HG03432 (cell line): Measurements from ENCODE around the gene C10orf120.

Source experiments
- ATAC-seq: cut with Tn5 transposase; IDR thresholded peaks from one replicate; pipeline ENCODE4 v1.9.1; 2021; ENCODE audit warnings: mild to moderate bottlenecking, moderate library complexity; ENCODE audit not compliant: unreplicated experiment

C10orf120 gene

DNA sequence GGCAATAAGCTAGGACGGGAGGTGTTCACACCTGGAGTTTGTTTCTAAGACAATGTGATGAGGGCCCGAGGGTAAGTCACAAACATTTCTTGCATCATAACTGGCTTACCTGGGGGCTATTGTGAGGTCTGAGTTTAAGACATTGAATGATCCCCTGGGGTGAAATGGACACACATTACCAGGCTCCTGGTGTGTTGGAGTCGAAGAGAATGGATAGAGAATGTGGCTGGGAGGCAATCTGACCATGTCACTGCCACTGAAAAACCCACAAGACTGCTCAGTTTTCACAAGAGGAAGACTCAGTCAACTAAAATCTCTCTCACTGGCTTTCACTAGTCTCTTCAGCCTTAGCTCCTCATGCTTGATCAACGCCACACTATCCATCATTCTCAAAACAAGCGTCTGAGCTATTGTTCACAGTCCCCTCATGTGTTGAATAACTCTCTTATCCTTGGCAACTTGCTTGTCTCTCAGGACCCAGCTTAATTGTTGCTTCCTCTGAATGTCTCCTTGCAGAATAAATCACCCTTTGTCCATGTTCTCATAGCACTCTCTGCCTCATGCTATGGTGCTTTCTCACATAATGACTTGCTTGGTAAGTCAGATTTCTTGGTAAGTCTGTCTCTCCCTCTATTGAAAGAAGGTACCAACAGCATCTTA is at the start of gene C10orf120:
TSS of gene C10orf120 (minus strand) at position 51 of the 660 bp plus-strand sequence. CDS start 56 bp downstream, outside the sequence.
- no peak for ATAC-seq

DNA sequence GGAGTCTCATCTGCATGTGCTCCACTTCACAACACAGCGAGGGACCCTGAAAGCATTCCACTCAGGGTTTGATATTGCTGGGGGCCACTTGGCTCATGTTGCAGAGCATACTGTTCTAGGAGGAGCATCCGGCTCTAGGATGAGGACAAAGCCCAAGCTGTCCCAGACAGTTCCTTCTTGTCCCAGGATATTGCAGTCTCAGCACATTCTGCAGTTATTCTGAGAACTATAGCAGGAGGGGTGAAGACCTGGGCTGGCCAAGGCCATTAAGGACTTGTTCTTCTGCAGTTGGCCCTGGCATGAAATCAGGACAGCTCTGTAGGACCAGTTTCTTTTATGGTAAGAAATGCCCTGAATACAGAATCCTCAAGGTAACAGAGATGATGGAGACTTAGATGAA is 48.9 kb upstream of the C10orf120 start:
- no peak for ATAC-seq

DNA sequence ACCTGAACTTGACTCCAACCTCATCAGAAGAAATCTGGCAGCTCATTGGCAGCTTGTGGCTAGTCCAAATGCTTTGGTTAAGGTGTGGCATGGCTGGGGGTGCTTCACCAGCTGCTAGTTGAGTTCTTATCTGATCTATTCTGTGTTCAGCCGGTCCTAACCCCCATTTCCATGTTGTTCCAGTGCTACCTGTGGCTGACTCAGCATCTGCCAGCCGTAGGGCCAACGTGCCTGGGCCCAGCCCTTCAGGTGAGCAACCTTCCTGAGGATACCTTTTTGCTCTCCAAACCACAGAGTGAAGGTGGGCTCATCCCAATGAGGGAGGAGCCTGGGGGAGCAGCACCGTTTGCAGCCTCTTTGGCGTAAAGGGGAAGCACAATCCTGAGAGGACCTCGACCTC is 46.8 kb upstream of the C10orf120 start:
- no peak for ATAC-seq

DNA sequence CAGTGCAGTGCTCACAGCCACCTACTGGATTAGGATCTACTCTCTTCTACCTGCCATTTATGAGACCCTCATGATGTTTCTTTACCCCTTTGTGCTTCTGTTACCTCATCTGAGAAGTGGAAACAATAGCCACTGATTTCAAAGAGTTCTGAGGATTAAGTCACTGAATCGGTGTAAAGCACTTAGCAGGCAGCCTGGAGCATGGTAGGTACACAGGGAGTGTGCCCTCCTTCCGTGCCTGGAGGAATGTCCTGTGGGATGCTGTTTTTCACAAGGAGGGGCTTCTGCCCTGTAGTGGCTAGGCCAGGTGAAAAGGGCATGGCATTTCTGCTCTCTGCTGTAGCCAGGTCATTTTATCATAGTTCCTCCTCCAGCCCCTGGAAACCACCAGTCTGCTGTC is 44.6 kb upstream of the C10orf120 start:
- ATAC-seq = no peak

DNA sequence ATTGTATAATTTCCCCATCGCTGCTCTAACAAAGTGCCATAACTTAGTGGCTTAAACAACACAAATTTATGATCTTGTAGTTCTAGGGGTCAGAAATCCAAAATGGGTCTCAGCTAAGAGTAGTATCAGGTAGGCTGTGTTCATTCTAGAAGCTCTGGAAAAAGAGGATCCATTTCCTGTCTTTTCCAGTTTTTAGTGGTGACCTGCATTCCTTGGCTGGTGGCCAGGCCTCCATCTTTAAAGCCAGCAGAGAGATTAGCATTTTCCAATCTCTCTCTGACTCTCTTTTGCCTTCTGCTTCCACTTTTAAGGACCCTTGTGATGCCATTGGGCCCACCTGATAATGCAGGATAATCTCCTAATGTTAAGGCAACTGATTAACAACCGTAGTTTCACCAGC is 41.0 kb upstream of the C10orf120 start:
- no peak for ATAC-seq

DNA sequence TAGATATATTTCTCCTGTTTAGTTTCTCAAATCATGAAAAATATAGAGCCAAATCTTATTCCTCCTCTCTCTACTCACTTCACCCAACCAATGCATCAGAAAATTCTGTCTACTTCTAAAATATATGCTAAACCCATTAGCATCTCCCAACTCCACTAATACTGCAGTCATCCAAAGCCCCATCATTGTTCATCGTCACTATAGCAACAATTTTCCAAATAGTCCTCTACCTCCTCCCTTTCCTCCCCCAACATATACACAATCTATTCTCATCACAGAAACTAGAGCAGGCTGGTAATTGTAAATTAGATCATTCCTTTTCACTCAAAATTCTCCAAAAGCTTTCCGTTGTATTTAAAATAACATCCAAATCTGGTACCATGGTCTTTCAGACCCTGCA is 38.4 kb upstream of the C10orf120 start:
- ATAC-seq = no peak

DNA sequence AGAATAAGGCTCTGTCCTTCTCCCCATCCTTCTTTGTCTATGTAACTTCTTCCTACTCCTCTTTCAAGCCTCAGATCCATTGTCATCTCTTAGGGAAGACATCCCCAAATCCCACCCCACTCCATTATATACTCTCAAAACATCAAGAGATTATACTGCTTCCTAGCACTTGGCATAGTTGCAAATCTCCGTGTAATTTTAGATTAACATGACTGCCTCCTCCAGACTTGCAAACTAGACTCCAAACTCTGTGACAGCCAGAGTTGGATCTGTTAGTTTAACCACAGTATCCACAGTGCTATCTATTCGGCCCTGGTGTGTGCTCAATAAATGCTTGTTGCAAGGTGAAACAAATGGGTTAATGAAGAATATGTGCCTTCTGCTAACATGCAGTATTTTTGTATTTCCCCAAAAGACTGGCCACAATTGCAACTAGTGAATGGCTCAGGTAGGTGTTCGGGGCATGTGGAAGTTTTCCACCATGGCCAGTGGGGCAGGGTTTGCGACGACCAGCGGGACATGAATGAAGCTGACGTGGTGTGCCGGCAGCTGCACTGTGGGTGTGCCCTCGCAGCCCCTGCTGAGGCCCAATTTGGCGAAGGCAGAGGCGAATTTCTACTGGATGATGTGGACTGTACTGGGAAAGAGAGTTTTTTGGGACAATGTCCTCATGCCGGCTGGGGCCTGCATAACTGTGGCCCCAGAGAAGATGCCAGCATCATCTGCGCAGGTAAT is 34.5 kb upstream of the C10orf120 start:
- no peak for ATAC-seq

DNA sequence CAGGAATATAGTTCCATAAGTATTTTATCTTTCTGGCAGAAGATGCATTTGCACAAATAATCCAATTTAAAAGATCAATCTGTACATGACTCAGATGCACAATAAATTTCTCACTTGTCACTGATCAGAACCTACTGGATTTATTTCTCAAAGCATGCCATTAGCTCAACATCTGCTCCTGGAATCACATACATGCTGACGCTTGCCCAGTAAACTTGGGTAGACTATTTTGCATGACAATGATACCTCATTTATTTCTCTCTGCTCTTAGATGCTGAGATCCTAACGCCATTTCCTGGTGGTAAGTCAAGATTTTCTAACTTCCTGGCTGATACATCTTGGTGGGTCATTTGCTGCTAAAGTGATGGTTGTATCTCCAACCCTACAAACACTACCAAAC is 33.8 kb upstream of the C10orf120 start:
- no peak for ATAC-seq

DNA sequence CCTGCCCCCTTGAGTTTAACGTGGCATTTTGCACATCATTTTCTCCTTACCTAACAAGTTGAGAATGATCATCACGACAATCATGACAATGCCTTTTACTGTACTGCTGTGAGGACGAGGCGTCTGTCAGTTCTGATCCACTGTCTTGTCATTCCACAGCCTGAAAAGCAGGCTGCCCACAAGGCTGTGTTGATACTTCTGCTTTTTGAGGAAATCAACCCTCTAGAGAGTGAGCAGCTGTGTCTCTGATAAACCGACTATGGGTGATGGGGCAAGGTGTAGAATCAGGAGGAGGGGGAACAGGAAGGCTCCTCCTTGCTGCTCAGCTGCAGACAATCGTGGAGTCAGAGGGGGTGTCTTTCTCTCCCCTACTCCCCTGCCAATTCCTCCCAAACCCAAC is 30.6 kb upstream of the C10orf120 start:
- ATAC-seq = no peak

DNA sequence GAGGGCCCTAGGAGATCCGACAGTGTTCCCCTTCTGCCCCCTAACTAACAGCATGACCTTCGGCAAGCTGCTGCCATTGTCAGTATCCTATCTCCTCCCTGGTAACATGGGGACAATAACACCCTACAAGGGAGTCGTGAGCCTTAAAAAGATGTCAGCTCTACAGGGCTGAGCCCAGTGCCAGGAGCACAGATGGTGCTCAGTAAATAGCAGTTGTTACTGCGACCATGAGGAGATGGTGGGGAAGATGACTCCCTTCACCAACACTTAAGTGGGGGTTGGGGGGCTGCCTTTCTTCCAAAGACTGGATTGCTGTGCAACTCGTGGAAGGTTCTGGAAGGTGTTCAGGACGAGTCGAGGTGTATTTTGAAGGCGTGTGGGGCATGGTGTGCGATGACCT is 29.5 kb upstream of the C10orf120 start:
- ATAC-seq = no peak

DNA sequence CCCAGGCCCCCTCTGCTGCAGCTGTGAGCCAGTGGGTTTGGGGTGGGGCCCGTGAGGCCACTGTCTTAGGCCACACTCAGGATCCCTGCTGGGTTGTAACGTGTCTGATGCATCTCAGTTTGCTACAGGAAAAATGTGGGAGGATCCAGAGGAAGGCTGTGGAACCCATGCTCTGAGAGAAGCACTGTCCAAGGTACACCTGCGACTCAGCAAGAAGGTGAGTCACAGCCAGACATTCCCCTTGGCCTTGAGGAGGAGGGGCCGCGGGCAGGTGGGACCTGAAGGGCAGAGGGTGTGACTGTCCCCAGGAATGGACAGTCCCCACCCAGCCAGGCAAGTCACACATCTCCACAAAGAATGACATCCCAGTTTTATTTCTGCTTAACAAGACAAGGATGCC is 27.8 kb upstream of the C10orf120 start:
- ATAC-seq = no peak

DNA sequence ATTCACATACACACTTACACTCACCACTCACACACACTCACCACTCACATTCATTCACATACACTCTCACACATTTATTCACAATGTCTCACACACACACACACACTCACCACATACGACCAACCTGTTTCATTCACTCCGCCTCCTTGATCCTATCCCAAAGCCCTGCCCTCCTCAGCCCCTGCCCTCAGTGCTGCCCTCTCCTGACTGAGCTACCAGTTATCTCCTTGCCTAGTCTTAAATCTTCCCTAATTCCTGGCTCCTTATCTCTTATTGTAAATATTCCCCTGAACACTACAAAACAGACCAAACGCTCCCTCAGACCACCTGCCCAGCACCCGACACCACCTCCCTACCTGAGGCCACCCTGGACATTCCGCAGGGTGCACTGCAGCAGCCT is 26.1 kb upstream of the C10orf120 start:
- ATAC-seq = no peak

DNA sequence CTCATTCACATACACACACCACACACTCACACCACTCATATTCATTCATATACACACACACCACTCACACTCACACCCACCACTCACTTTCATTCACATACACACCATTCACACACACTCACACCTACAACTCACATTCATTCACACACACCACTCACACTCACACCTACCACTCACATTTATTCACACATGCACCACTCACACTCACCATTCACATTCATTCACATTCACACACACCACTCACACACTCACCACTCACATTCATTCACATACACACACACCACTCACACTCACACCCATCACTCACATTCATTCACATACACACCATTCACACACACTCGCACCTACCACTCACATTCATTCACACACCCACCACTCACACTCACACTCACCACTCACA is 25.4 kb upstream of the C10orf120 start:
- ATAC-seq = no peak

DNA sequence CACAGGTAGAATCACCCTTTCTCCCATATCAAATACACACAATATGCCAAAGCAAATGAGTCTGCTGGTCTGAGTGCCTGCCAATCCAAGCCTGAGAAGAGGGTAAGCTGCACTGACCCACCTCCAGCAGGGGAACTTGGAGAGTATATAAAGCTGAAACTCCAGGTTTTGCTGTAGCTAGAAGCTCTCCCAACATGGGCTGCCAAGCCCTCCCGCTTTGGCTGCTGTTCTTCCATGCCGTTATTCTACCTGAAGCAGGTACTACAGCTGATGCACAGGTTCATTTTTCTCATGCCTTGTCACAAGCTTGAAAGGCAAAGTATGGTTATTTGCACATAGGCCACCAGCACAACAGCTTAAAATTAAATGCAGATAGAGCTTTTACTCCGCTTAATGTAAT is 21.5 kb upstream of the C10orf120 start:
- ATAC-seq = no peak

DNA sequence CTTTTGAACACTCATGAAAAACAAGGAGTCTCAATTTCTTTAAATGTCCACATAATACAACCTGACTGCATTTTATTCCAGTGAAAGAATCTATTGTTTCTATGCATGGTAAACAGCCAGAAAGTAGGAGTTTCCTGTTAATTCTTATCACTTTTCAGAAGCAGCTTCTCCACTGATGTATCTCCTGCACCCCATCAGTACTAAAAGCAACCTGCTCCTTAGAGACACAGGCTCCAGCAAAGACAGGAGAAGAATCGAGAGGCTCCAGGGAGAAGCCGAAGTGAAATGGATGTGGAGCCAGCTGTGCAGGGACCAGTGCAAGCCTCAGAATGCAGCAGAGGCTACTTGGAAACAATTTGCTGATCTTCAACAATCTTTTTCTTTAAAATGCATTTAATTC is 16.4 kb upstream of the C10orf120 start:
- no peak for ATAC-seq

DNA sequence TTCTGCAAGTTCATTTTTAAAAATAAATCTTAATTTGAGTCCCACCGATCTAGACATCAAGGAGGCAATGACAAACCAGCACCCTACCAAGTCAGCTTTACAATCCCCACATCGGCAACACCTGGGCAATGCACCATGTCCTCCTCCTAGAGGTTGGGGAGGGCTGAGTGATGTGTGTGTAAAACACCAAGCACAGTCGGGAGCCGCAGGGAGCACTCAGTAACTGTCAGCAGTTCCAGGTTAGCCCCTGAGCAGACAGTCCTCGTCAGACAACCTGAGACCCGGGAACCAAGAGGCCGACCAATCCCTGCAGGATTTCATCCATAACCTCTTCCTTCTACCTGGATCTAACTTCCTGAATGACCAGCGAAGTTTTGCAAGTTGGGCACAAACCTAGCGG is 15.9 kb upstream of the C10orf120 start:
- no peak for ATAC-seq

DNA sequence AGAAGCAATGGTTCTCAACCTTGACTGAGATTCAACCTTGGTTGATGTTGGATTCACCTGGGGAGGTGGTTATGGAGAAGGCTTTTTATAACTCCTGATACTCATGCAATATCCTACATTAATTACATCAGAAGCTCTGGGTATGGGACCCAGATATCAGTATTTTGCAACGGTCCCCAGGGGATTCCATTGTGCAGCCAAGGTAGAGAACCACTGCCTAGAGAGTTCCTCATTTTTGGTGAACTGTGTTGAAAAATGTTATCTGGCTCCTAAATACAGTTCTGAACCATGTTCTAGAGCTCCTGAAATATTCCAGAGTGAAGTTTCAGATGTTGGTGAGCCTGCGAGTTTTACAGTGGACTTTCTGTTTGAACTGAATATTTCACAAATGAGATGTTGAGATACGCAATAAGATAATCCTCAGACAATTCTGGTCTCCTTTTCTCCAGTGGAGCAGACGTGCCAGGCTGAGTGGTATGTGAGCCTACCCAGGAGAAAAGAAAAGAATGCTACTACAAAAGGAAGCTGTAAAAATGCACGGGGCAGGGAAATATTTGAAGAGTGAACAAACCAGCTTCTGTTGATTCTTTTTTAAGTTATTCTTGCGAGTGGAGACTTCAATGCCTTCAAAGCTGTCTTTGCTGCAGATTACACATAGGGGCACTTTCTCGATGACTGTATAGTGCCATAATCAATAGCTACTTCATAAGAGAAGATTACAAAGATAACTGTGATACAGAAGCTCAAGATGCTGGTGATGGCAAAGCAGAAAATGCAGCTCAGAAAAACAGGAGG is 13.6 kb upstream of the C10orf120 start:
- ATAC-seq = no peak

DNA sequence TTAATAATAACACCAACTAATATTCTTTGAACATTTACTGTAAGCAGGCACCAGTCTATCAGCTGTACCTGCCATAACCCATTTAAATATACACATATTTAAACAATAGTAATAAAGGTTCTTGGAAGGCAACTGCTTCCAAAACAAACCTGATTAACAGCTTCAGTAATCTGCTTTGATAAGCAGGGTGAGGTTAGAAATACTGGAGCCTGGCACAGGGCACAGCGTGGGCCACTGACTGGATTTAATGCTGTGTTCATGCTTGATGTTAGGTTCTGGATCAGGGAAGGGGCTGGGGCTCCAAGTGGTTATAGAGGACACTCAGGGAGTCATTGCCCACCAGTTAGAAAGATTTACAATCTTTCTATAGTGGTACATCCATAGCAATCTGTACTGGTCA is 10.9 kb upstream of the C10orf120 start:
- no peak for ATAC-seq

DNA sequence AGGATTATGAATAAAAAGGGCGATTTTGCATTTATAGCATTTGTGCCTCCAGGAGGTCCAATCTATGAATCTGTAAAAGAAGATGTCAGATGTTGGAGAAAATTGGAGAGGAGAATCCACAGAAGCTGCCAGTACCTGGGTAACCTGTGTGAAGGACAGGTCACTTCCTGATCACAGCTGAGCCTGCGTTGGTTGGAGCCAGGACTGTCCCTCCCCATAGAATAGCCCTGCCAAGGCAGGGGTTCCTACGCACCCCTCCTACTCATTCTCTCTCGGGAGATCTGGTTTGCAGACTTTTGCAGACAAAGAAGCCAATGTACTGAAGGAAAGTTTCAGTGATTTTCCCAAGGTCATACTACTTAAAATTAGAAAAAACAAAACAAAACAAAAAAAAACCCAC is 10.3 kb upstream of the C10orf120 start:
- ATAC-seq = no peak

DNA sequence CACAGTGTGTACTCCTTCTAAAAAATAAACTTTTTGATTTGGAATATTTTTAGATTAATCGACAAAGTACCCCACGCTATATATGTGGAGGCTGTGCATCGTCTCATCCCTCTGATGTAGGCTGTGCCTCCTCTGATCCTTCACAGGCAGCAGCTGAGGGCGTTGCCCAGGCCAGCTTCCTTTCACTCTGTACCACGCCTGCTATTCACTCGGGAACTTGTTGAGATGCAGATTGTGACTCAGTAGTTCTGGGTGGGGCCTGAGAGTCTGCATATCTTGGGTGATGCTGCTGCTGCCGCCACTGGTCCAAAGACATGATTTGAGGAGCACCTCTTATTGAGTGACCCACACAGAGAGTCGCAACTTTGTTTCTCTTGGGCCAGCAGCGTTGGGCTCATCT is 7.9 kb upstream of the C10orf120 start:
- no peak for ATAC-seq

DNA sequence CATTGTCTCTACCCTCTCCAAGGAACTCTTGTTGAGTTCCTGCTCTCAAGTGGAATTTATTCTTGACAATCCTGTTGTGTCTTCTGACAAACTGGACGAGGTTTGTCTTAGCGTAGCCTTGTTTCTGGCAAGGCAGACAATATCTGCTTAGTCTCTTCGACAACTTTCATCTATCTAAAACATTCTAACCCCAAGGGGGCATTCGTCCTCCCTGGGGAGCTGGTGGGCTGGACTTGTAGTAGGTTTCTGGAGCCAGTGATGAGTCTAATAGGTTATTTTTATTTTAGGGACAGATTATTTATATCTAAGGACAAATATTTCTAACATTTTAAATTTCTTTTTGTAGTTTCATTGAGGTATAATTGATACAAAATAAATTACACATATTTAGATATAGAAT is 7.3 kb upstream of the C10orf120 start:
- no peak for ATAC-seq

DNA sequence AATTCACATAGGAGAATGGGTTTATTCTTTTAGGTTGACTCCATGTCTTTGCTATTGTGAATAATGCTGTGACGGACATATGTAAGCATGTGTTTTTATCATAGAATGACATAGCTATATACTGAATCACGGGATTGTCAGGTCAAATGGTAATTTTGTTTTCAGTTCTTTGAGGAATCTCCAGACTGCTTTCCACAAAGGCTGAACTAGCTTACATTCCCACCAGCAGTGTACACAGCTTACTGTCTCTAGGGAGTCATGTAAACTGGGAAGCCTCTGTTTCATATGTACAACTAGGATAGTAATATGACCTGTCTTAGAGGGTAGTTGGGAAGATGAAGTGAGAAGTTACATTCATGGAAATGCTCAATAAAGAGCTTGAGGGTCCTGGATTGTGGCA is 6.8 kb upstream of the C10orf120 start:
- ATAC-seq = no peak
